Skeletal muscle tissue (tissue), 4 donors: ENCODE data around the gene MSI2. TPM values are rescaled to one million over a fixed set of nuclear protein-coding genes. Genes with fewer than 3 reads are reported as not detected.

Source experiments
- H3K27ac ChIP-seq: one replicate; pipeline ENCODE4 v1.7.0; 2013; ENCODE audit warnings: mild to moderate bottlenecking, low read depth, low read length, inconsistent platforms
- H3K27me3 ChIP-seq, 3 donors: one replicate each; pipeline ENCODE4 v1.7.0; 2013; ENCODE audit warnings: low read length in 3 of 3; ENCODE audit not compliant: control insufficient read depth in 3 of 3, insufficient read depth in 3 of 3
- H3K36me3 ChIP-seq, 3 donors: one replicate each; pipeline ENCODE4 v1.7.0; 2013; ENCODE audit warnings: low read length in 3 of 3; ENCODE audit not compliant: control insufficient read depth in 3 of 3, insufficient read depth in 3 of 3
- H3K4me1 ChIP-seq, 3 donors: one replicate each; pipeline ENCODE4 v1.7.0; 2013; ENCODE audit warnings: low read length in 3 of 3, mild to moderate bottlenecking in 3 of 3; ENCODE audit not compliant: control insufficient read depth in 3 of 3, insufficient read depth in 3 of 3
- H3K4me3 ChIP-seq, 3 donors: one replicate each; pipeline ENCODE4 v1.7.0; 2013; ENCODE audit warnings: low read length in 3 of 3
- H3K9ac ChIP-seq, 3 donors: one replicate each; pipeline ENCODE4 v1.7.0; 2013; ENCODE audit warnings: low read length in 3 of 3, mild to moderate bottlenecking in 3 of 3, moderate library complexity in 2 of 3, low read depth in 1 of 3
- H3K9me3 ChIP-seq, 3 donors: one replicate each; pipeline ENCODE4 v1.7.0; 2013; ENCODE audit warnings: low read length in 3 of 3; ENCODE audit not compliant: control insufficient read depth in 3 of 3
- total RNA-seq: library from RNA; depleted of rRNA; stranded (reverse); fragments of >200 nt; gene quantifications from one replicate; pipeline ENCODE4 v1.2.3, GENCODE V29; 2014
- donor health status: Osteomylitis.

The MSI2 gene
- total RNA-seq, 1 donor from 2014 or later: 20.4 TPM

- H3K27me3 ChIP-seq: no peaks in the 10 kb centered on the region
- H3K4me3 ChIP-seq: no peak overlapping the region
- no peak overlapping the region for H3K27ac ChIP-seq
- H3K9me3 ChIP-seq: no peaks in the 10 kb centered on the region
- H3K36me3 ChIP-seq: peaks cover 0 to 3% (median 3%) of the 10 kb centered on the region in 3 donors
- no peaks in the 10 kb centered on the region for H3K4me1 ChIP-seq
- H3K9ac ChIP-seq: no peak overlapping the region
These were observed 429.3 kb downstream of the MSI2 start for GRCh38 chr17:57685499-57686132.

GRCh38 chr17:57687642-57688041 is 431.3 kb downstream of the MSI2 start:
- no peak overlapping the region for H3K4me3 ChIP-seq
- no peak overlapping the region for H3K9ac ChIP-seq
- no peaks in the 10 kb centered on the region for H3K9me3 ChIP-seq
- H3K27me3 ChIP-seq: no peaks in the 10 kb centered on the region
- no peak overlapping the region for H3K27ac ChIP-seq
- peaks cover 0 to 3% (median 2%) of the 10 kb centered on the region in 3 donors for H3K36me3 ChIP-seq
- H3K4me1 ChIP-seq: no peaks in the 10 kb centered on the region

GRCh38 chr17:57689254-57689653 is 432.9 kb downstream of the MSI2 start:
- H3K9ac ChIP-seq: no peak overlapping the region
- no peaks in the 10 kb centered on the region for H3K4me1 ChIP-seq
- peaks cover 0 to 3% (median 0%) of the 10 kb centered on the region in 3 donors for H3K36me3 ChIP-seq
- H3K4me3 ChIP-seq: no peak overlapping the region
- no peaks in the 10 kb centered on the region for H3K9me3 ChIP-seq
- no peaks in the 10 kb centered on the region for H3K27me3 ChIP-seq
- H3K27ac ChIP-seq: no peak overlapping the region

- no peaks in the 10 kb centered on the region for H3K9me3 ChIP-seq
- H3K27ac ChIP-seq: no peak overlapping the region
- H3K27me3 ChIP-seq: peaks cover 0 to 3% (median 2%) of the 10 kb centered on the region in 3 donors
- no peak overlapping the region for H3K9ac ChIP-seq
- no peak overlapping the region for H3K4me3 ChIP-seq
- no peaks in the 10 kb centered on the region for H3K4me1 ChIP-seq
- no peaks in the 10 kb centered on the region for H3K36me3 ChIP-seq
These were observed 435.6 kb downstream of the MSI2 start for GRCh38 chr17:57691939-57692338.

GRCh38 chr17:57692770-57693169 is 436.4 kb downstream of the MSI2 start:
- H3K9ac ChIP-seq: no peak overlapping the region
- no peak overlapping the region for H3K4me3 ChIP-seq
- peaks cover 0 to 8% (median 3%) of the 10 kb centered on the region in 3 donors for H3K27me3 ChIP-seq
- H3K36me3 ChIP-seq: no peaks in the 10 kb centered on the region
- H3K4me1 ChIP-seq: no peaks in the 10 kb centered on the region
- H3K27ac ChIP-seq: no peak overlapping the region
- H3K9me3 ChIP-seq: no peaks in the 10 kb centered on the region

- H3K36me3 ChIP-seq: no peaks in the 10 kb centered on the region
- no peak overlapping the region for H3K27ac ChIP-seq
- no peak overlapping the region for H3K4me3 ChIP-seq
These were observed 437.7 kb downstream of the MSI2 start for GRCh38 chr17:57694051-57694450.

GRCh38 chr17:57696050-57696449 is 439.7 kb downstream of the MSI2 start:
- Histone ChIP-seq H3K9me3 (no peaks in the 10 kb centered on the region), H3K36me3 (no peaks in the 10 kb centered on the region), H3K27me3 (peaks cover 3 to 11% (median 8%) of the 10 kb centered on the region in 3 donors), H3K4me3 (no peak overlapping the region), H3K9ac (no peak overlapping the region), H3K27ac (no peak overlapping the region), H3K4me1 (no peaks in the 10 kb centered on the region)

More at GRCh38 chr17:57694051-57694450, 437.7 kb downstream of the MSI2 start:
- Histone ChIP-seq H3K27me3 (peaks cover 3 to 11% (median 8%) of the 10 kb centered on the region in 3 donors), H3K9ac (no peak overlapping the region), H3K4me1 (no peaks in the 10 kb centered on the region), H3K9me3 (no peaks in the 10 kb centered on the region)

- no peak overlapping the region for H3K9ac ChIP-seq
- no peaks in the 10 kb centered on the region for H3K36me3 ChIP-seq
- H3K4me3 ChIP-seq: no peak overlapping the region
- H3K4me1 ChIP-seq: no peaks in the 10 kb centered on the region
- no peaks in the 10 kb centered on the region for H3K9me3 ChIP-seq
- H3K27ac ChIP-seq: no peak overlapping the region
- peaks cover 3 to 11% (median 8%) of the 10 kb centered on the region in 3 donors for H3K27me3 ChIP-seq
These were observed 440.9 kb downstream of the MSI2 start for GRCh38 chr17:57697197-57697596.

- no peak overlapping the region for H3K9ac ChIP-seq
- H3K4me3 ChIP-seq: no peak overlapping the region
- H3K4me1 ChIP-seq: no peaks in the 10 kb centered on the region
- no peaks in the 10 kb centered on the region for H3K9me3 ChIP-seq
- H3K27me3 ChIP-seq: peaks cover 3 to 11% (median 8%) of the 10 kb centered on the region in 3 donors
- no peaks in the 10 kb centered on the region for H3K36me3 ChIP-seq
- no peak overlapping the region for H3K27ac ChIP-seq
These were observed 441.8 kb downstream of the MSI2 start for GRCh38 chr17:57697891-57698711.

- peaks cover 3 to 11% (median 8%) of the 10 kb centered on the region in 3 donors for H3K27me3 ChIP-seq
- H3K4me1 ChIP-seq: no peaks in the 10 kb centered on the region
- H3K27ac ChIP-seq: no peak overlapping the region
- no peaks in the 10 kb centered on the region for H3K9me3 ChIP-seq
- H3K36me3 ChIP-seq: no peaks in the 10 kb centered on the region
- H3K4me3 ChIP-seq: no peak overlapping the region
- H3K9ac ChIP-seq: no peak overlapping the region
These were observed 443.5 kb downstream of the MSI2 start for GRCh38 chr17:57699751-57700219.
